ENCODE measurements around the gene RBM47.

The RBM47 gene

GRCh38 chr4:40511036-40511614, 118.5 kb downstream of the RBM47 start:
- TF ChIP-seq GABPA (IDR thresholded peaks at IDR 0.05; ENCODE audit: low read depth) (no peak), REST (IDR thresholded peaks at IDR 0.05; ENCODE audit: insufficient replicate concordance, low read depth) (no peak), POLR2AphosphoS5 (IDR thresholded peaks at IDR 0.05; ENCODE audit: low read depth) (no peak), CTCF (IDR thresholded peaks at IDR 0.05; ENCODE audit: insufficient read depth, low read length) (no peak)
- H3K4me3 ChIP-seq (replicated peaks; ENCODE audit: insufficient read depth, low read length), result no peak overlapping the region
- DNase-seq (ENCODE audit: low read depth in 1 of 2, low spot score in 1 of 2), result no peak
- no peak overlapping the region for H3K27ac ChIP-seq (replicated peaks)
- H3K27me3 ChIP-seq (ENCODE audit: insufficient read depth, poor library complexity, severe bottlenecking), result no peaks in the 10 kb centered on the region

GRCh38 chr4:40507977-40508376, 121.7 kb downstream of the RBM47 start:
- Histone ChIP-seq H3K4me3 (replicated peaks; ENCODE audit: insufficient read depth, low read length) (no peak overlapping the region), H3K27ac (replicated peaks) (no peak overlapping the region), H3K27me3 (ENCODE audit: insufficient read depth, poor library complexity, severe bottlenecking) (no peaks in the 10 kb centered on the region)
- no peak for DNase-seq (ENCODE audit: low read depth in 1 of 2, low spot score in 1 of 2)
- no peak for TF ChIP-seq SPI1 (IDR thresholded peaks at IDR 0.05; ENCODE audit: borderline replicate concordance, low read depth)
- no peak for TF ChIP-seq GABPA (IDR thresholded peaks at IDR 0.05; ENCODE audit: low read depth)
- no peak for TF ChIP-seq REST (IDR thresholded peaks at IDR 0.05; ENCODE audit: insufficient replicate concordance, low read depth)
- no peak for TF ChIP-seq POLR2AphosphoS5 (IDR thresholded peaks at IDR 0.05; ENCODE audit: low read depth)
- TF ChIP-seq CTCF (IDR thresholded peaks at IDR 0.05; ENCODE audit: insufficient read depth, low read length), result no peak

GRCh38 chr4:40506492-40506891, 123.2 kb downstream of the RBM47 start:
- Histone ChIP-seq H3K27me3 (ENCODE audit: insufficient read depth, poor library complexity, severe bottlenecking) (no peaks in the 10 kb centered on the region), H3K4me3 (replicated peaks; ENCODE audit: insufficient read depth, low read length) (no peak overlapping the region), H3K27ac (replicated peaks) (no peak overlapping the region)
- TF ChIP-seq REST (IDR thresholded peaks at IDR 0.05; ENCODE audit: insufficient replicate concordance, low read depth) (no peak), CTCF (IDR thresholded peaks at IDR 0.05; ENCODE audit: insufficient read depth, low read length) (no peak), GABPA (IDR thresholded peaks at IDR 0.05; ENCODE audit: low read depth) (no peak), POLR2AphosphoS5 (IDR thresholded peaks at IDR 0.05; ENCODE audit: low read depth) (no peak), SPI1 (IDR thresholded peaks at IDR 0.05; ENCODE audit: borderline replicate concordance, low read depth) (no peak)
- DNase-seq (ENCODE audit: low read depth in 1 of 2, low spot score in 1 of 2), result no peak
